Transverse colon (tissue), 4 donors: ENCODE results near the gene ATP6V1G1.

Experiments used
- EP300 ChIP-seq: sonication (generic); formaldehyde crosslinking; IDR thresholded peaks from one replicate; pipeline ENCODE4 v1.6.1; 2017; ENCODE audit warnings: antibody characterized with exemption, low read depth
- POLR2A ChIP-seq: fragments of 450-650 bp; IDR thresholded peaks from one replicate; pipeline ENCODE4 v1.6.1; 2016; ENCODE audit warnings: antibody characterized with exemption, mild to moderate bottlenecking, moderate library complexity
- POLR2AphosphoS5 ChIP-seq, 3 donors: sonication (generic); formaldehyde crosslinking; IDR thresholded peaks; one replicate each; pipeline ENCODE4 v1.6.1; 2016; ENCODE audit warnings: antibody characterized with exemption in 3 of 3
- TF ChIP-seq, protein P1 (sequence below), 5 experiments: fragments of 200-600 bp in 3 of 5; fragments of 450-650 bp in 2 of 5; sonication (generic) in 3 of 5; IDR thresholded peaks; 1 replicate in 2 of 5; 2 replicates in 3 of 5; pipeline ENCODE4 v1.5.1; 2016 to 2017; ENCODE audit warnings: antibody characterized with exemption in 5 of 5, inconsistent platforms in 3 of 5, mild to moderate bottlenecking in 2 of 5, moderate library complexity in 1 of 5

GRCh38 chr9:114624677-114625076 lies 37.1 kb downstream of the ATP6V1G1 start:
- TF ChIP-seq, protein P1, sequence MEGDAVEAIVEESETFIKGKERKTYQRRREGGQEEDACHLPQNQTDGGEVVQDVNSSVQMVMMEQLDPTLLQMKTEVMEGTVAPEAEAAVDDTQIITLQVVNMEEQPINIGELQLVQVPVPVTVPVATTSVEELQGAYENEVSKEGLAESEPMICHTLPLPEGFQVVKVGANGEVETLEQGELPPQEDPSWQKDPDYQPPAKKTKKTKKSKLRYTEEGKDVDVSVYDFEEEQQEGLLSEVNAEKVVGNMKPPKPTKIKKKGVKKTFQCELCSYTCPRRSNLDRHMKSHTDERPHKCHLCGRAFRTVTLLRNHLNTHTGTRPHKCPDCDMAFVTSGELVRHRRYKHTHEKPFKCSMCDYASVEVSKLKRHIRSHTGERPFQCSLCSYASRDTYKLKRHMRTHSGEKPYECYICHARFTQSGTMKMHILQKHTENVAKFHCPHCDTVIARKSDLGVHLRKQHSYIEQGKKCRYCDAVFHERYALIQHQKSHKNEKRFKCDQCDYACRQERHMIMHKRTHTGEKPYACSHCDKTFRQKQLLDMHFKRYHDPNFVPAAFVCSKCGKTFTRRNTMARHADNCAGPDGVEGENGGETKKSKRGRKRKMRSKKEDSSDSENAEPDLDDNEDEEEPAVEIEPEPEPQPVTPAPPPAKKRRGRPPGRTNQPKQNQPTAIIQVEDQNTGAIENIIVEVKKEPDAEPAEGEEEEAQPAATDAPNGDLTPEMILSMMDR (IDR thresholded peaks at IDR 0.05): no peak
- no peak for TF ChIP-seq POLR2AphosphoS5 (IDR thresholded peaks at IDR 0.05)
- no peak for TF ChIP-seq POLR2A
- TF ChIP-seq EP300: no peak
